K562 (cell line): ENCODE measurements around the gene GRB2. TPM values are rescaled to one million over a fixed set of nuclear protein-coding genes. Genes with fewer than 3 reads are reported as not detected.
A peak's percentile ranks its signal among the peaks of the same experiment; 100 is the strongest.

ENCODE experiments used
- BRCA1 ChIP-seq, 2 experiments: fragments of 450-650 bp in 1 of 2; sonication (generic) in 1 of 2; formaldehyde crosslinking in 1 of 2; IDR thresholded peaks; 2 replicates each; pipeline versions ENCODE4 v1.5.0 to v1.6.1; 2017 to 2020; ENCODE audit warnings: mild to moderate bottlenecking in 1 of 2, missing genetic modification reagents in 1 of 2
- ESRRA ChIP-seq: fragments of 450-650 bp; IDR thresholded peaks from 2 replicates; pipeline ENCODE4 v1.6.1; 2014; ENCODE audit warnings: low read depth, mild to moderate bottlenecking, moderate library complexity, borderline replicate concordance
- FIP1L1 ChIP-seq: fragments of 200-400 bp; formaldehyde crosslinking; IDR thresholded peaks from 2 replicates; pipeline ENCODE4 v1.6.1; 2018; ENCODE audit warnings: mild to moderate bottlenecking, low read depth, low read length; ENCODE audit not compliant: poor library complexity, severe bottlenecking
- GABPB2 ChIP-seq: fragments of 250-450 bp; sonication (Bioruptor Pico); conservative IDR thresholded peaks from 2 replicates; pipeline ENCODE4 v1.5.1; 2021; ENCODE audit warnings: mild to moderate bottlenecking
- IFI16 ChIP-seq: fragments of 250-450 bp; sonication (Bioruptor Pico); IDR thresholded peaks from 2 replicates; pipeline ENCODE4 v2.1.2; 2022; ENCODE audit warnings: mild to moderate bottlenecking, inconsistent platforms
- MEIS2 ChIP-seq: fragments of 450-650 bp; IDR thresholded peaks from 2 replicates; pipeline ENCODE4 v1.6.1; 2014; ENCODE audit warnings: mild to moderate bottlenecking; ENCODE audit not compliant: partially characterized antibody
- NR2C2 ChIP-seq, 2 experiments: fragments of 200-800 bp in 1 of 2; sonication (Bioruptor generic) in 1 of 2; sonication (generic) in 1 of 2; formaldehyde crosslinking in 1 of 2; IDR thresholded peaks; 2 replicates each; pipeline versions ENCODE4 v1.6.1 to v1.8.0; 2016 to 2022; ENCODE audit warnings: mild to moderate bottlenecking in 1 of 2, missing compliant biosample characterization in 1 of 2, missing genetic modification characterization in 1 of 2, missing genetic modification reagents in 1 of 2
- POLR2AphosphoS5 ChIP-seq: IDR thresholded peaks from 2 replicates; pipeline ENCODE4 v1.6.1; 2011; ENCODE audit warnings: mild to moderate bottlenecking, low read depth, low read length, moderate library complexity; ENCODE audit not compliant: control insufficient read depth, insufficient read depth
- POU5F1 ChIP-seq: fragments of 150-350 bp; IDR thresholded peaks from 2 replicates; pipeline ENCODE4 v1.6.1; 2014; ENCODE audit warnings: borderline replicate concordance, low read length, low read depth, mild to moderate bottlenecking; ENCODE audit not compliant: partially characterized antibody
- PTRF ChIP-seq: fragments of 450-650 bp; IDR thresholded peaks from 2 replicates; pipeline ENCODE4 v1.6.1; 2016; ENCODE audit warnings: mild to moderate bottlenecking, missing genetic modification characterization, missing compliant biosample characterization
- SMARCA4 ChIP-seq: fragments of 450-650 bp; IDR thresholded peaks from 2 replicates; pipeline ENCODE4 v1.6.1; 2016
- TAF15 ChIP-seq: fragments of 200-400 bp; formaldehyde crosslinking; IDR thresholded peaks from 2 replicates; pipeline ENCODE4 v1.6.1; 2017; ENCODE audit warnings: mild to moderate bottlenecking, low read depth, low read length, moderate library complexity
- TAF9B ChIP-seq: fragments of 450-650 bp; IDR thresholded peaks from 2 replicates; pipeline ENCODE4 v1.6.1; 2018; ENCODE audit warnings: mild to moderate bottlenecking; ENCODE audit not compliant: partially characterized antibody
- TAL1 ChIP-seq: fragments of 450-650 bp; IDR thresholded peaks from 2 replicates; pipeline ENCODE4 v1.6.1; 2016; ENCODE audit warnings: mild to moderate bottlenecking
- ZNF324 ChIP-seq: fragments of 250-450 bp; sonication (Bioruptor Pico); IDR thresholded peaks from 2 replicates; pipeline ENCODE4 v1.4.0; 2020; ENCODE audit warnings: mild to moderate bottlenecking
- polyA plus RNA-seq, 8 experiments: library from polyadenylated mRNA; depleted of rRNA in 4 of 8; stranded (reverse) in 5 of 8; unstranded in 3 of 8; fragments of >200 nt; fragmentation: Nextera tagmentation in 2 of 8; fragmentation: Illumina TruSeq in 1 of 8; extraction: Ambion mirVana in 2 of 8; extraction: Trizol in 1 of 8; gene quantifications; 2 replicates each; pipeline versions ENCODE4 v1.2.1 to v1.2.3, GENCODE V29; 2011 to 2014; ENCODE audit warnings: inconsistent platforms in 1 of 8, missing spikeins in 1 of 8
- total RNA-seq, 7 experiments: library from RNA; depleted of rRNA in 6 of 7; stranded (reverse); fragments of >200 nt in 6 of 7; fragmentation: Illumina TruSeq in 2 of 7; extraction: Trizol in 2 of 7; gene quantifications; 2 replicates each; pipeline versions ENCODE4 v1.2.1 to v1.2.3, GENCODE V29; 2011 to 2021; ENCODE audit warnings: low replicate concordance in 1 of 7
- TF ChIP-seq, protein P1 (sequence below), 2 experiments: fragments of 150-350 bp in 1 of 2; IDR thresholded peaks; 2 replicates each; pipeline ENCODE4 v1.6.1; 2012 to 2016; ENCODE audit warnings: low read depth in 2 of 2, low read length in 2 of 2, mild to moderate bottlenecking in 1 of 2, moderate library complexity in 1 of 2
- TF ChIP-seq, protein P2 (sequence below): fragments of 250-450 bp; sonication (Bioruptor Pico); IDR thresholded peaks from 2 replicates; pipeline ENCODE4 v1.4.0; 2020; ENCODE audit warnings: mild to moderate bottlenecking, moderate library complexity, borderline replicate concordance
- TF ChIP-seq, protein P3 (sequence below): IDR thresholded peaks from 3 replicates; pipeline ENCODE4 v1.6.1; 2011; ENCODE audit warnings: borderline replicate concordance, mild to moderate bottlenecking, moderate library complexity; ENCODE audit not compliant: insufficient read length; ENCODE audit errors: extremely low read depth

The GRB2 gene
- total and polyA plus RNA-seq, 9 of the 15 experiments (the other 6 are each of a cell fraction or from before 2014, with no cell fraction given): 57.2 to 136 (median 84.8) TPM

DNA sequence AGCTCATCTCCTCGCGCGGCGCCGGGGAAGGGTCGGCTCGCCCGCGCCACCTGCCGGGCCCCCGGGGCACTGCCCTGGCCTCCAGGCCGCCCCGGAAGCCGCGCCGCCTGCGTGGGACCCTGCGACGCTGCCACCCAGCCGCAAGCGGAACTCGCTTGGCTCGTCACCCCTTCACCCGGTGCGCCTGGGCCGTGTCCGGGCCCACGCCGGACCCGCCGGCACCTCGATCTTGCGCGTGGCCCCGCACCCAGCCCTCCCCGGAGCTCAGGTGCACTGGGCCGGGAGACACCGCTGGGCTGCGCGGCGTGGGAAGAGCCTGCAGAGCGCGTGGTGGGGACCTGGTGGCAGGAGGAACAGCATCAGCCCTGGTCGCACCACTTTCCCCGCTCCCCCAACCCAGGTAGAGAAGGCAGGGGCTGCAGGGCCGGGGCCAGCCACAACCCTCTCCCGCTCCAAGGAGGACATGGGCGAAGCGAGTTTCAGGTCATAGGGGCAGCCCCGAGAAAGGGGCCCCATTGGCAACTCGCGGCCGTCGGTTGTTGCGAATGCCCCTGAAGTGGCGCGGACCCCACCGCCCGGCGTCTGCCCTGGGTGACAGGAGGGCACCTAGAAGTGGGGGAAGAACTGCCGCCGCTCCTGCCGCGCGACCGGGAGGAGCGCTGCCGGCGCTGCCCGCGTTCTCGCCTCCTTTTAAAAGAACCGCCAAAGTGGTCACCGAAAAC is 134.1 kb downstream of the GRB2 start (continued):
- TF ChIP-seq TAF15: no peak
- TF ChIP-seq SMARCA4: no peak
- no peak; the same call in 1 of the 2 replicates for TF ChIP-seq ESRRA
- TF ChIP-seq, protein P1, sequence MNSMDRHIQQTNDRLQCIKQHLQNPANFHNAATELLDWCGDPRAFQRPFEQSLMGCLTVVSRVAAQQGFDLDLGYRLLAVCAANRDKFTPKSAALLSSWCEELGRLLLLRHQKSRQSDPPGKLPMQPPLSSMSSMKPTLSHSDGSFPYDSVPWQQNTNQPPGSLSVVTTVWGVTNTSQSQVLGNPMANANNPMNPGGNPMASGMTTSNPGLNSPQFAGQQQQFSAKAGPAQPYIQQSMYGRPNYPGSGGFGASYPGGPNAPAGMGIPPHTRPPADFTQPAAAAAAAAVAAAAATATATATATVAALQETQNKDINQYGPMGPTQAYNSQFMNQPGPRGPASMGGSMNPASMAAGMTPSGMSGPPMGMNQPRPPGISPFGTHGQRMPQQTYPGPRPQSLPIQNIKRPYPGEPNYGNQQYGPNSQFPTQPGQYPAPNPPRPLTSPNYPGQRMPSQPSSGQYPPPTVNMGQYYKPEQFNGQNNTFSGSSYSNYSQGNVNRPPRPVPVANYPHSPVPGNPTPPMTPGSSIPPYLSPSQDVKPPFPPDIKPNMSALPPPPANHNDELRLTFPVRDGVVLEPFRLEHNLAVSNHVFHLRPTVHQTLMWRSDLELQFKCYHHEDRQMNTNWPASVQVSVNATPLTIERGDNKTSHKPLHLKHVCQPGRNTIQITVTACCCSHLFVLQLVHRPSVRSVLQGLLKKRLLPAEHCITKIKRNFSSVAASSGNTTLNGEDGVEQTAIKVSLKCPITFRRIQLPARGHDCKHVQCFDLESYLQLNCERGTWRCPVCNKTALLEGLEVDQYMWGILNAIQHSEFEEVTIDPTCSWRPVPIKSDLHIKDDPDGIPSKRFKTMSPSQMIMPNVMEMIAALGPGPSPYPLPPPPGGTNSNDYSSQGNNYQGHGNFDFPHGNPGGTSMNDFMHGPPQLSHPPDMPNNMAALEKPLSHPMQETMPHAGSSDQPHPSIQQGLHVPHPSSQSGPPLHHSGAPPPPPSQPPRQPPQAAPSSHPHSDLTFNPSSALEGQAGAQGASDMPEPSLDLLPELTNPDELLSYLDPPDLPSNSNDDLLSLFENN (IDR thresholded peaks at IDR 0.05; ENCODE audit: low read depth in 2 of 2, low read length in 2 of 2): no peak
- TF ChIP-seq, protein P2, sequence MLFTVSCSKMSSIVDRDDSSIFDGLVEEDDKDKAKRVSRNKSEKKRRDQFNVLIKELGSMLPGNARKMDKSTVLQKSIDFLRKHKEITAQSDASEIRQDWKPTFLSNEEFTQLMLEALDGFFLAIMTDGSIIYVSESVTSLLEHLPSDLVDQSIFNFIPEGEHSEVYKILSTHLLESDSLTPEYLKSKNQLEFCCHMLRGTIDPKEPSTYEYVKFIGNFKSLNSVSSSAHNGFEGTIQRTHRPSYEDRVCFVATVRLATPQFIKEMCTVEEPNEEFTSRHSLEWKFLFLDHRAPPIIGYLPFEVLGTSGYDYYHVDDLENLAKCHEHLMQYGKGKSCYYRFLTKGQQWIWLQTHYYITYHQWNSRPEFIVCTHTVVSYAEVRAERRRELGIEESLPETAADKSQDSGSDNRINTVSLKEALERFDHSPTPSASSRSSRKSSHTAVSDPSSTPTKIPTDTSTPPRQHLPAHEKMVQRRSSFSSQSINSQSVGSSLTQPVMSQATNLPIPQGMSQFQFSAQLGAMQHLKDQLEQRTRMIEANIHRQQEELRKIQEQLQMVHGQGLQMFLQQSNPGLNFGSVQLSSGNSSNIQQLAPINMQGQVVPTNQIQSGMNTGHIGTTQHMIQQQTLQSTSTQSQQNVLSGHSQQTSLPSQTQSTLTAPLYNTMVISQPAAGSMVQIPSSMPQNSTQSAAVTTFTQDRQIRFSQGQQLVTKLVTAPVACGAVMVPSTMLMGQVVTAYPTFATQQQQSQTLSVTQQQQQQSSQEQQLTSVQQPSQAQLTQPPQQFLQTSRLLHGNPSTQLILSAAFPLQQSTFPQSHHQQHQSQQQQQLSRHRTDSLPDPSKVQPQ (CRISPR knock-in tag): no peak
- TF ChIP-seq POU5F1: no peak
- no peak for TF ChIP-seq TAL1
- peak; percentile 93 for TF ChIP-seq FIP1L1
- TF ChIP-seq TAF9B: no peak
- peak; percentile 31; the same call in 1 of the 2 replicates for TF ChIP-seq POLR2AphosphoS5
- TF ChIP-seq BRCA1 (IDR thresholded peaks at IDR 0.05): no peak
- TF ChIP-seq BRCA1 (CRISPR knock-in tag; IDR thresholded peaks at IDR 0.05): no peak
- no peak for TF ChIP-seq IFI16 (CRISPR knock-in tag)
- TF ChIP-seq MEIS2: no peak
- no peak for TF ChIP-seq GABPB2 (CRISPR knock-in tag)
- no peak for TF ChIP-seq ZNF324
- TF ChIP-seq, protein P3, sequence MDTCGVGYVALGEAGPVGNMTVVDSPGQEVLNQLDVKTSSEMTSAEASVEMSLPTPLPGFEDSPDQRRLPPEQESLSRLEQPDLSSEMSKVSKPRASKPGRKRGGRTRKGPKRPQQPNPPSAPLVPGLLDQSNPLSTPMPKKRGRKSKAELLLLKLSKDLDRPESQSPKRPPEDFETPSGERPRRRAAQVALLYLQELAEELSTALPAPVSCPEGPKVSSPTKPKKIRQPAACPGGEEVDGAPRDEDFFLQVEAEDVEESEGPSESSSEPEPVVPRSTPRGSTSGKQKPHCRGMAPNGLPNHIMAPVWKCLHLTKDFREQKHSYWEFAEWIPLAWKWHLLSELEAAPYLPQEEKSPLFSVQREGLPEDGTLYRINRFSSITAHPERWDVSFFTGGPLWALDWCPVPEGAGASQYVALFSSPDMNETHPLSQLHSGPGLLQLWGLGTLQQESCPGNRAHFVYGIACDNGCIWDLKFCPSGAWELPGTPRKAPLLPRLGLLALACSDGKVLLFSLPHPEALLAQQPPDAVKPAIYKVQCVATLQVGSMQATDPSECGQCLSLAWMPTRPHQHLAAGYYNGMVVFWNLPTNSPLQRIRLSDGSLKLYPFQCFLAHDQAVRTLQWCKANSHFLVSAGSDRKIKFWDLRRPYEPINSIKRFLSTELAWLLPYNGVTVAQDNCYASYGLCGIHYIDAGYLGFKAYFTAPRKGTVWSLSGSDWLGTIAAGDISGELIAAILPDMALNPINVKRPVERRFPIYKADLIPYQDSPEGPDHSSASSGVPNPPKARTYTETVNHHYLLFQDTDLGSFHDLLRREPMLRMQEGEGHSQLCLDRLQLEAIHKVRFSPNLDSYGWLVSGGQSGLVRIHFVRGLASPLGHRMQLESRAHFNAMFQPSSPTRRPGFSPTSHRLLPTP: no peak
- peak; percentile 76 for TF ChIP-seq NR2C2 (CRISPR knock-in tag; IDR thresholded peaks at IDR 0.05)
- TF ChIP-seq NR2C2 (tag; IDR thresholded peaks at IDR 0.05): peak; percentile 93
- no peak for TF ChIP-seq PTRF (tag)
